Naive thymus-derived CD4-positive, alpha-beta T cell (primary cell): ENCODE measurements around the gene KMT5B. TPM values are rescaled to one million over a fixed set of nuclear protein-coding genes. Genes with fewer than 3 reads are reported as not detected.

ENCODE experiments used
- ATAC-seq: fragments of 150-1000 bp; cut with Tn5 transposase; 2 replicates; pipeline ENCODE4 v1.10.0; 2021; ENCODE audit warnings: mild to moderate bottlenecking, moderate library complexity
- CTCF ChIA-PET: fragments of 350-600 bp; sonication (Branson Sonifier 250); formaldehyde crosslinking; loops from one replicate; lab custom pipeline; 2021; ENCODE audit warnings: antibody characterized with exemption; lab: Charles Lee
- POLR2A ChIA-PET: fragments of 350-600 bp; sonication (Branson Sonifier 250); formaldehyde crosslinking; loops from one replicate; lab custom pipeline; 2021; ENCODE audit warnings: antibody characterized with exemption, inconsistent platforms; lab: Charles Lee
- DNase-seq, 9 donors: peaks; one replicate each; pipeline versions ENCODE4 v3.0.0 to v3.0.0-alpha.2; 2020 to 2022; ENCODE audit warnings: mixed read lengths in 1 of 9
- H3K27ac ChIP-seq: one replicate; pipeline ENCODE4 v1.7.0; 2013; ENCODE audit warnings: mild to moderate bottlenecking, low read depth, low read length, moderate library complexity
- H3K27me3 ChIP-seq, 2 donors: one replicate each; pipeline ENCODE4 v1.7.0; 2013; ENCODE audit warnings: low read length in 2 of 2, mild to moderate bottlenecking in 2 of 2, moderate library complexity in 2 of 2; ENCODE audit not compliant: control insufficient read depth in 2 of 2, insufficient read depth in 2 of 2
- H3K36me3 ChIP-seq, 3 experiments: 1 replicate in 2 of 3; 2 replicates in 1 of 3; pipeline ENCODE4 v1.7.0; 2013; ENCODE audit warnings: low read length in 3 of 3, mild to moderate bottlenecking in 3 of 3, moderate library complexity in 1 of 3; ENCODE audit not compliant: insufficient read depth in 3 of 3, control insufficient read depth in 2 of 3
- H3K4me1 ChIP-seq, 2 donors: one replicate each; pipeline ENCODE4 v1.7.0; 2013; ENCODE audit warnings: low read length in 2 of 2, mild to moderate bottlenecking in 2 of 2, moderate library complexity in 1 of 2; ENCODE audit not compliant: control insufficient read depth in 2 of 2, insufficient read depth in 2 of 2
- H3K4me3 ChIP-seq: 2 replicates; pipeline ENCODE4 v1.7.0; 2013; ENCODE audit warnings: mild to moderate bottlenecking, low read length
- H3K9me3 ChIP-seq, 3 experiments: 1 replicate in 2 of 3; 2 replicates in 1 of 3; pipeline ENCODE4 v1.7.0; 2013; ENCODE audit warnings: low read length in 3 of 3; ENCODE audit not compliant: control insufficient read depth in 2 of 3
- H3K27ac Mint-ChIP-seq, 9 donors: one replicate each; pipeline ENCODE4 v1.8.0; 2020 to 2022; ENCODE audit warnings: mixed read lengths in 9 of 9, mild to moderate bottlenecking in 8 of 9, moderate library complexity in 5 of 9, inconsistent platforms in 2 of 9
- H3K27me3 Mint-ChIP-seq, 5 donors: one replicate each; pipeline ENCODE4 v1.8.0; 2021 to 2022; ENCODE audit warnings: mixed read lengths in 5 of 5, mild to moderate bottlenecking in 1 of 5
- H3K36me3 Mint-ChIP-seq, 5 donors: one replicate each; pipeline ENCODE4 v1.8.0; 2020 to 2022; ENCODE audit warnings: mixed read lengths in 5 of 5, mild to moderate bottlenecking in 3 of 5, inconsistent platforms in 1 of 5
- H3K4me1 Mint-ChIP-seq, 7 donors: one replicate each; pipeline ENCODE4 v1.8.0; 2020 to 2022; ENCODE audit warnings: mixed read lengths in 7 of 7, mild to moderate bottlenecking in 3 of 7, inconsistent platforms in 1 of 7
- H3K4me3 Mint-ChIP-seq, 10 donors: one replicate each; pipeline ENCODE4 v1.8.0; 2020 to 2022; ENCODE audit warnings: mild to moderate bottlenecking in 10 of 10, mixed read lengths in 10 of 10, moderate library complexity in 6 of 10, inconsistent platforms in 2 of 10
- H3K9me3 Mint-ChIP-seq, 11 donors: one replicate each; pipeline ENCODE4 v1.8.0; 2020 to 2022; ENCODE audit warnings: mixed read lengths in 11 of 11, mild to moderate bottlenecking in 4 of 11, inconsistent platforms in 1 of 11, moderate library complexity in 1 of 11
- intact Hi-C, 2 donors: fragments of 100-400 bp; cut with micrococcal nuclease; formaldehyde crosslinking; loops; one replicate each; pipeline ENCODE4 v1.15.1; 2023
- polyA plus RNA-seq, 2 donors: library from polyadenylated mRNA; unstranded; fragments of 300-500 nt; fragmentation: Illumina TruSeq; gene quantifications; one replicate each; pipeline ENCODE4 v1.2.3, GENCODE V29; 2021
- total RNA-seq, 6 experiments: library from RNA in 5 of 6; stranded (reverse) in 5 of 6; gene quantifications; 1 replicate in 5 of 6; 2 replicates in 1 of 6; pipeline ENCODE4 v1.2.3 and lab custom pipeline; 2021 to 2026

The KMT5B gene
- total and polyA plus RNA-seq, 7 experiments from 2014 or later, result 32.7 to 68.2 (median 43.8) TPM

DNA sequence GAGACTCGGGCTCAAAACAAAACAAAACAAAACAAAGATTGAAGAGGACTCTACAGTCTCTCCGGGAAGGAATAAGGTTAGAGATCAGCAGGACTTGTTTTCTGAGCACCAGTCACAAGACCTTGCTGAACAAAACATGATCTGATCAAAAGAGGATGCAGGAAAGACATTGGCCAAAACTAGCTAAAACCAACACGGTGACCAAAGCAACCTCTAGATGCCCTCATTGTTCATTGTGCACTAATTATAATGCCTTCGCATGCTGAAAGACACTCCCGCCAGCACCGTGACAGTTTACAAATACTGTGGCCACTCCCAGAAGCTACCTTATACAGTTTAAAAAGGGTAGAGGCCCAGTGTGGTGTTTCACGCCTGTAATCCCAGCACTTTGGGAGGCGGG, 76.2 kb downstream of the KMT5B start:
- Mint-ChIP-seq H3K36me3 (peaks cover 0 to 15% (median 0%) of the 10 kb centered on the region in 5 donors), H3K4me1 (peaks cover 0 to 12% (median 10%) of the 10 kb centered on the region in 7 donors), H3K27me3 (peaks cover 0 to 5% (median 0%) of the 10 kb centered on the region in 5 donors), H3K9me3 (peaks cover 0 to 21% (median 7%) of the 10 kb centered on the region in 11 donors), H3K4me3 (no peak overlapping the region), H3K27ac (no peak overlapping the region)
- no peak overlapping the region for H3K27ac ChIP-seq
- intact Hi-C loops, result no loop called here
- no peaks in the 10 kb centered on the region for H3K27me3 ChIP-seq
- H3K9me3 ChIP-seq, result no peaks in the 10 kb centered on the region
- ChIA-PET POLR2A (no interaction called here), CTCF (no interaction called here)
- no peak overlapping the region for H3K4me3 ChIP-seq
- no peaks in the 10 kb centered on the region for H3K36me3 ChIP-seq
- ATAC-seq, result no peak
- H3K4me1 ChIP-seq, result peaks cover 0 to 5% of the 10 kb centered on the region in 2 donors
- DNase-seq, result no peak

DNA sequence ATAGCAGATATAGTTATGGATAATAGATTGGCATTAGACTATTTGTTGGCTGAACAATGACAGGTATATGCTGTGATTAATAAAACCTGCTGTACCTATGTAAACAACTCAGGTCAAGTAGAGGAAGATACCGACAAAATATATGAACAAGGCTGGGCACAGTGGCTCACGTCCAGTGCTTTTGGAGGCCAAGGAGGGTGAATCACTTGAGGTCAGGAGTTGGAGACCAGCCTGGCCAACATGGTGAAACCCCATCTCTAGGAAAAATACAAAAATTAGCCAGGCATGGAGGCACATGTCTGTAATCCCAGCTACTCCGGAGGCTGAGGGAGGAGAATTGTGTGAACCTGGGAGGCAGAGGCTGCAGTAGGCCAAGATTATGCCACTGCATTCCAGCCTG, 77.9 kb downstream of the KMT5B start:
- no peaks in the 10 kb centered on the region for H3K27me3 ChIP-seq
- intact Hi-C loops, result no loop called here
- no peak overlapping the region for H3K4me3 ChIP-seq
- Mint-ChIP-seq H3K4me3 (no peak overlapping the region), H3K27me3 (peaks cover 0 to 3% (median 0%) of the 10 kb centered on the region in 5 donors), H3K36me3 (peaks cover 0 to 16% (median 0%) of the 10 kb centered on the region in 5 donors), H3K27ac (no peak overlapping the region), H3K9me3 (peaks cover 0 to 22% (median 9%) of the 10 kb centered on the region in 11 donors), H3K4me1 (peaks cover 0 to 6% (median 4%) of the 10 kb centered on the region in 7 donors)
- H3K36me3 ChIP-seq, result no peaks in the 10 kb centered on the region
- CTCF ChIA-PET, result no interaction called here
- H3K27ac ChIP-seq, result no peak overlapping the region
- ATAC-seq, result no peak
- no peaks in the 10 kb centered on the region for H3K9me3 ChIP-seq
- no peaks in the 10 kb centered on the region for H3K4me1 ChIP-seq
- DNase-seq, result no peak
- POLR2A ChIA-PET, result no interaction called here

DNA sequence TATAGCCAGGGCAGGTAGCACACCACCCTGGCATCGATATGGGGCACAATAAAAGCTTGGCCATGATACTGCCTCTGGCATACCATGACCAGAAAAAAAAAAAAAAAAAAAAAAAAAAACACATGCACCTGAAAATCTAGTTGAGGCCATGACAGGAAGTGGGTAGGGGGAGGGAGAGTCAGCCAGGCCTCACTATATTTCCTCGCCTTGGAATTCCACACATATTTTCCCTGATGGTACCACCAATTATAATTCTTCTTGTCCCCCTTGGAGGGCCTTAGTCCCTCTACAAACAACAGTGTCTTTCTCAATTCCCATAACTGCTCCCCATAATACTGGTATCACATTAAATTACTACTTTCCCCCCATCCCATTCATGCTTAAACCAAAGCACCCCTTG, 79.3 kb downstream of the KMT5B start:
- Mint-ChIP-seq H3K27me3 (peaks cover 12 to 17% (median 13%) of the 10 kb centered on the region in 5 donors), H3K9me3 (peaks cover 0 to 25% (median 10%) of the 10 kb centered on the region in 11 donors), H3K4me1 (peaks cover 0 to 14% (median 6%) of the 10 kb centered on the region in 7 donors), H3K4me3 (peak overlapping the region in 1 of 10 donors; percentile 12), H3K36me3 (peaks cover 0 to 22% (median 10%) of the 10 kb centered on the region in 5 donors), H3K27ac (no peak overlapping the region)
- POLR2A ChIA-PET, result no interaction called here
- H3K4me3 ChIP-seq, result no peak overlapping the region
- no peak for DNase-seq
- H3K9me3 ChIP-seq, result no peaks in the 10 kb centered on the region
- no peaks in the 10 kb centered on the region for H3K4me1 ChIP-seq
- no peak overlapping the region for H3K27ac ChIP-seq
- intact Hi-C loops, result no loop called here
- CTCF ChIA-PET, result no interaction called here
- no peaks in the 10 kb centered on the region for H3K27me3 ChIP-seq
- H3K36me3 ChIP-seq, result no peaks in the 10 kb centered on the region
- no peak for ATAC-seq

DNA sequence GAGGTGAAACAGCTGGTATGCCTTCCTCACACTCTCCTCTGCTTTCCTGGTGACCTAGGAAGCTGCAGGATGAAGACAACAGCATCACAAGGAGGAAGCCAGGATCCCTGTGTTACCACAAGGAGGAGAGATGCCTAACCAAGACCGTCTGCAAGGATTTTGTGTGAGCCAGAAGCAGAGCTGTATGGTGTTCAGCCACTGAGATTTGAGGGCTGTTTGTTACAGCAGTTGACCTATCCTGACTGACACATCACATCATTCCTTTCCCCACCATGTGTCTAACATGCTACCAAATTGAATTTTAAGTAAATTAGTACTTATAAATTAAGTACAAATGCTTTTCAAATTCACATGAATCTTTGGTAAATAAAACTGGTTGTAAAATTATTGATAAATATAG, 83.0 kb downstream of the KMT5B start:
- POLR2A ChIA-PET, result no interaction called here
- Mint-ChIP-seq H3K27me3 (peaks cover 15 to 32% (median 18%) of the 10 kb centered on the region in 5 donors), H3K27ac (no peak overlapping the region), H3K36me3 (peaks cover 0 to 22% (median 10%) of the 10 kb centered on the region in 5 donors), H3K9me3 (peaks cover 0 to 24% (median 10%) of the 10 kb centered on the region in 11 donors), H3K4me1 (peaks cover 0 to 14% (median 6%) of the 10 kb centered on the region in 7 donors), H3K4me3 (no peak overlapping the region)
- no peak overlapping the region for H3K4me3 ChIP-seq
- no peaks in the 10 kb centered on the region for H3K27me3 ChIP-seq
- DNase-seq, result no peak
- no peaks in the 10 kb centered on the region for H3K9me3 ChIP-seq
- H3K36me3 ChIP-seq, result no peaks in the 10 kb centered on the region
- no peak overlapping the region for H3K27ac ChIP-seq
- intact Hi-C loops, result no loop called here
- no peaks in the 10 kb centered on the region for H3K4me1 ChIP-seq
- CTCF ChIA-PET, result no interaction called here
- ATAC-seq, result no peak

DNA sequence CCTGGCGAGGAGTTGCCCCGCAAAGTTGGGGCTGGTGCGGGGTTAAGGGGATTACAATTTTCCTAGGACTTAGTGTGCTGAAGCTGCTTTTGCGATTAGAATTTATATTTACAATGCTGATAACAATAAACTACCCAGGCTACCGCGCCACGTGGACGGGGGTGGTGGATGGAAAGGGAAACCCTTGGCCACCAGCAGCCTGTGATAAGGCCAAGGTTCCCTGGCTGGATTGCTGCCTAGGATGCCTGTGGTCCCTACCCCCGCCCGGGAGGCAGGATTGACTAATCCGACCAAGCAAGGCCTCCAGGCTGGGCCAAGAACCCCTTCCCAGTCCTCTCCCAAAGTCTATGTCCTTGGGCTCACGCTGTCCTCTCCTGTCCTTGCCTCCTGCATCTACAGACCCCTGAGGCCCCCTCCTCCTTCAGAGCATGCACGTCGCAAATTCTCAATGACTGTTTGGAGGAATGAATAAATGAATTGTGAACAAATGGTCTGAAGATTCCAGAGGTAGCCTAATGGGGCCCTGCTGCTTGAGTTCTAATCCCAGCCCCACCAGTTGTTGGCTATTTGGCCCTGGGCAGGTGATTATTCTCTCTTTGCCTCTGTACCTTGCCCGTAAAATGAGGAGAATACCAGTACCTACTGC, 84.3 kb downstream of the KMT5B start:
- Histone ChIP-seq H3K36me3 (no peaks in the 10 kb centered on the region), H3K9me3 (no peaks in the 10 kb centered on the region), H3K4me1 (no peaks in the 10 kb centered on the region), H3K4me3 (no peak overlapping the region), H3K27me3 (no peaks in the 10 kb centered on the region), H3K27ac (no peak overlapping the region)
- peaks cover 0 to 16% (median 8%) of the 10 kb centered on the region in 11 donors for H3K9me3 Mint-ChIP-seq
- peak overlapping the region in 2 of 10 donors; percentile 31 to 32 for H3K4me3 Mint-ChIP-seq
- H3K27me3 Mint-ChIP-seq, result peaks cover 15 to 37% (median 18%) of the 10 kb centered on the region in 5 donors
- ATAC-seq (no peak), DNase-seq (no peak)
- no peak overlapping the region for H3K27ac Mint-ChIP-seq
- POLR2A ChIA-PET, result interaction anchor here (1.0 kb wide), 1 partner anchor 91 kb away, joined by 3 read pairs; no protein-coding TSS in a partner anchor
- CTCF ChIA-PET, result no interaction called here
- H3K4me1 Mint-ChIP-seq, result peaks cover 0 to 11% (median 3%) of the 10 kb centered on the region in 7 donors
- H3K36me3 Mint-ChIP-seq, result peaks cover 0 to 16% (median 10%) of the 10 kb centered on the region in 5 donors
- intact Hi-C loops, result no loop called here

DNA sequence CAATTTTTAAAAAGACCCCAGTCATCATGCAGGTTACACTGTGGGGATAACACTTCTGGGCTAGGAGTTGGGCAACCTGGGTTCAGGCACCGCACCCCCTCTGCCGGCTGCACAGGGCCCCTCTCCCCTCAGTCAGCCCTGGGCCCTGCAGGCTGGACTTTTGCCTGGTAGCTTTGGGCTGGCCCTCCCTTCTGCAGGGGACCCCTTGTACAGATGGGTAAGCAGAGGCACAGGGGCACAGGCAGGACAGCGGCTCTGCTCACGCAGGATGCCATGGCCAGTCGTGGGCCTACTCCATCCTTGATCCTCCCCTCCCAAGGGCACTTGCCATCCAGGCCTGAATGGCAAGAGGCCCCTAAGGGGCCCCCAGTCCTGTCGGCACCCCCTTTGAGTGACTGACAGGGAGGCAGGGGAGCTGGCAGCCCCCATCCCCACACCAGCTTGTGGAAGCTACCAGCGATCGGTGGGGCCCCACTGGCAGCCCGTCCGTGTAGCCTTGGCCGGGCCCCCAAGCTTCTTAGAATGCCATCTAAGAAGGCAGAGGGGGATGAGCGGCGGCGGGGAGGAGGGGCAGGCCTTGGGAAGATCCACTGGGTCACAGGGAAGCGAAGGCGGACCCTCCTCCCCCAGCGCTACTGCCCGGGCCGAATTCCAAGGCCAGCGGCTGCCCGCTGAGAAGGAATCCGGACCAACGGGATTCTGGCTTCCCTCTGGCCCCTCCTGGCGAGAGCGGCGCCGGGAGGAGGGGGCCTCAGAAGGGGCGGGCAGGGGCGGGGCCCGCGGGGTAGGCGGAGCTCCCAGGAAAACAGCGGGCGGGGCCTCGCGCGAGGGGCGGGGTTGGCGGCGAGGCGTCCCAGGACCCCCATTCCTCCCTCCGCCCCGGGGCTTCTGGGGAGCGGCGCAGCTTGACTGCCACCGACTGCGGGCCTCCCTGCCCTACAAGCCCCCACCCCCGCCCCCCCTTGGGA, 85.1 kb downstream of the KMT5B start:
- ChIA-PET POLR2A (interaction anchor here (1.0 kb wide), 1 partner anchor 90 kb away, joined by 3 read pairs; no protein-coding TSS in a partner anchor), CTCF (no interaction called here)
- Histone ChIP-seq H3K9me3 (no peaks in the 10 kb centered on the region), H3K4me3 (no peak overlapping the region), H3K27me3 (no peaks in the 10 kb centered on the region), H3K36me3 (no peaks in the 10 kb centered on the region), H3K27ac (no peak overlapping the region), H3K4me1 (no peaks in the 10 kb centered on the region)
- H3K4me1 Mint-ChIP-seq, result peaks cover 0 to 8% (median 0%) of the 10 kb centered on the region in 7 donors
- H3K4me3 Mint-ChIP-seq, result peak overlapping the region in 1 of 10 donors; percentile 31
- peaks cover 0 to 15% (median 9%) of the 10 kb centered on the region in 5 donors for H3K36me3 Mint-ChIP-seq
- peaks cover 0 to 16% (median 8%) of the 10 kb centered on the region in 11 donors for H3K9me3 Mint-ChIP-seq
- peaks cover 15 to 43% (median 18%) of the 10 kb centered on the region in 5 donors for H3K27me3 Mint-ChIP-seq
- no peak overlapping the region for H3K27ac Mint-ChIP-seq
- ATAC-seq, result no peak
- intact Hi-C loops, result no loop called here
- DNase-seq, result no peak
